ENCODE data around the gene MYCBP2.
"Not testable (repeated sequence)": the region's sequence is repeated elsewhere in the genome, so short reads cannot be mapped to it uniquely, and the experiment has no call there.

Gene MYCBP2

DNA sequence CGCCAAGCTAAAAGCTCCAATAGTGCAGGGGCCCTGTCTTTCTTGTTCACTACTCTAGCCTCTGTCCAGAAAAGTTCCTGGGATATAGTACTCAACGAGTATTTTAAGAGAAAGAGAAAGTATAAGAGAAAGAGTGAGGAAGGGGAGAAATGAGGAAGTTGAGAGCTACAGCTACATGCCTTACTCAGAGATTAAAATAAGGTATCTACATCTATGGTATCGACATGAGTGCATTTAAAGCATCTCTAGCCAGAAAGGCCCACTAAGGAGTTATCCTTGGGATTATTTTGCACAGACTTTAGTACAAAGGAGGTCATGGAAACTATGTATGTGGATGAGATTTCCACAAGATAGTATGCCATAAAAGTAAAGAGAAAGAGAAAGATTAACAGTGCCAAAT lies 28.5 kb downstream of the MYCBP2 start:
- DNase-seq = no peak

GRCh38 chr13:77291774-77292173 lies 35.1 kb downstream of the MYCBP2 start:
- no peak for DNase-seq

DNA sequence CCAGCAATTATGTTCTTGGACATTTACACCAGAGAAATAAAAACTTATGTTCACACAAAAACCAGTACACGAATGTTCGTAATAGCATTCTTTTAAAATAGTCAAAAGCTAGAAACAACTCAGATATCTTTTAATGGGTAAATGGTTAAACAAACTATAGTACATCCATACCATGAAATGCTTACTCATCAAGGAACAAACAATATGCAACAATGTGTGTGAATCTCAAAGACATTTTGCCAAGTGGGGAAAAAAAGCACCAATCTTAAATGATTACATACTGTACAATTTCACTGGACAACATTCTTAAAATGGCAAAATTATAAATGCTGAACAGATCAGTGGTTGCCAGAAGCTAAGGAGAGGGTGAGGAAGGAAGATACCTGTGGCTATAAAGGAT lies 36.6 kb downstream of the MYCBP2 start:
- DNase-seq = no peak

DNA sequence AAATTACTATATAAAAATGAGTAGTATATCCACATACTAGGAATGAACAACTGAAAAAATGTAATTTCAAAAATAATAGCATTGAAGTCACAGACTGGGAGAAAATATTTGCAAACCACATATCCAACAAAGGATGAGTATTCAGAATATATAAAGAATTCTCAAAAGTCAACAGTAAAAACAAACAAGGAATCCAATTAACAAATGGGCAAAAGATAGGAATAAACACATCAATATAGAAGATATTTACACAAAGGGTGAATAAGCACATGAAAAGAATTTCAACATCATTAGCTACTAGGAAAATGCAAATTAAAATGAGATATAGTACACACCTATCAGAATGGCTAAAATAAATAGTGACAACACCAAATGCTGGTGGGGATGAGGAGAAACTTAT lies 37.0 kb downstream of the MYCBP2 start:
- no peak for DNase-seq

DNA sequence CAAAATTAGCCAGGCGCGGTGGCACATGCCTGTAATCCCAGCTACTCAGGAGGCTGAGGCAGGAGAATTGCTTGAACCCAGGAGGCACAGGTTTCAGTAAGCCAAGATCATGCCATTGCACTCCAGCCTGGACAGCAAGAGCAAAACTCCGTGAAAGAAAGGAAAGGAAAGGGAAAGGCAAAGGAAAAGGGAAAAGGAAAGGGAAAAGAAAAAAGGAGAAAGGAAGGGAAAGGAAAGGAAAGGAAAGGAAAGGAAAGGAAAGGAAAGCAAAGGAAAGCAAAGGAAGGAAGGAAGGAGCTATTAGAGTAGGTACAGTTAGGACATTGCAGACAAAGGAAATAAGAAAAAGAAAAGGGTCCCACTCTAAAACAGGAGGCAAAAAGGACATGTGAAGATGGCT lies 41.3 kb downstream of the MYCBP2 start:
- DNase-seq = not testable (repeated sequence)

DNA sequence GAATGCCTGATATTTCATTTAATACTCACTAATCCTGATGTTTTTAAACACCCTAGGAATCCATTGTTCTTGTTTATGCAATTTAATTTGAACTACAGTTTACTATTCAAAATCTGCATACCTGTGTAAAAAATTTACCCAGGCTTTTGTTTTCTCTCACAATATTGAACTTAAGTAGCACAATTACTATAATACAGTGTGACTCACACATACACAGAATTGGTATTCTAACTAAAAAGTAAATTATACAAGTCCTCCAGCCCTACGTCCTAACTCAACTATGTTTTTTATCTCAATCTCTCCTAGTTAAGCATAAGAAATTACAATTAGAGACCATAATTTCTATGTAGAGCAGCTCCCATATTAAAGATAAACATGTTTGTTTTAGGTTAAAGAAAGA lies 41.8 kb downstream of the MYCBP2 start:
- DNase-seq = no peak

GRCh38 chr13:77274126-77274525 lies 52.8 kb downstream of the MYCBP2 start:
- DNase-seq = no peak

- no peak for DNase-seq
These were observed 57.8 kb downstream of the MYCBP2 start for GRCh38 chr13:77269141-77269540.

DNA sequence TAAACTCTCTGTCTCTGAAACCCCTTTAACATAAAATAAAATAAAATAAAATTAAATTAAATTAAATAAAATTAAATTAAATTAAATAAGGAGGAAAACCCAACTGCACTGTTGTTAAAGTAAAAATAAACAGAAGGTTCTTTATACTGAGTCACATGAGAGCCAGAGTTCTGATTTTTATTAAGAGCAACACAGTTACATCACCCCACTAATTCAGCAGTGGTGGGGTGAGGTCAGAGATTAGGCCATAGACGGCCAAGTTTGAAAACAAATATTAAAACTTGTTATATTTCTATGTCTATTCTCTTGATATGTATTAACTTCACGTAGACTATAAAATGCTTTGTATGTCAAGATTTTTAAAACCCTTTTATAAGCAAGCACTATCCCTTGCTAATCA lies 59.5 kb downstream of the MYCBP2 start:
- DNase-seq = no peak

- DNase-seq = no peak
These were observed 61.6 kb downstream of the MYCBP2 start for GRCh38 chr13:77265336-77265735.

DNA sequence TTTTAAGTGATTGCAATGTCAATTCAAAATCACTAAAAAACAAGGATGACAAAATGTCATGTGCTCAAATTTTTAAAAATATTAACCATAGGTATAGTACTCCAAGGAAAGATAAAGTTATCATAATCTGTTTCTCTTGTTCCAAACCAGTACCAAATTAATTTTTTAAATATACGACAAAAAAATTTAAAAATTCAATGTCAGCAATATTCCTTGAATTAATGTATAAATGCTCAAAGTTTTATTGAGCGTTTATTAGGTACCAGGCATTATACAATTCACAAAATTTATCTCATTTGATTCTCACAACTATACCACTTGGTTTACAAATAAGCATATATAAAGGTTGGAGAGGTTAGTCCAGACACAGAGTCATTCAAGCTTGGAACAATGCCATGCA lies 64.7 kb downstream of the MYCBP2 start:
- no peak for DNase-seq

DNA sequence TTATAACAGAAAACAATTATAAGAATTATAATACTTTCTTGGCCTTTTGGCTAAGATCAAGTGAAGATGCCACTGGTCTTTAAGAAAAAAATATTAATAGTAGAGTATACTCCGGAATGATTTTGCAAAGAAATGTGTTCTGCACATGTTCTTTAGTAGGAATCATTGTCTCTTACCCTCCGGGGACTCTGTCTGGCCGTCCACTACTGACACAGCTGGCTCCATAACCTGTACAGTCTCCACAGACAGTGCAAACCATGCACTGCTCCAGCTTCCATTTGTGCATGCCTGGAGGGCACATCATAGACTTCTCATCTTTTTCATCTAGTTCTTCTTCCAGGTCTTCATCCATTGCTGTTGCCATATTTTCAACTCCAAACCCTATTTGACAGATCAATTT lies 75.9 kb downstream of the MYCBP2 start:
- no peak for DNase-seq

- not testable (repeated sequence) for DNase-seq
These were observed 81.7 kb downstream of the MYCBP2 start for GRCh38 chr13:77245224-77245623.

DNA sequence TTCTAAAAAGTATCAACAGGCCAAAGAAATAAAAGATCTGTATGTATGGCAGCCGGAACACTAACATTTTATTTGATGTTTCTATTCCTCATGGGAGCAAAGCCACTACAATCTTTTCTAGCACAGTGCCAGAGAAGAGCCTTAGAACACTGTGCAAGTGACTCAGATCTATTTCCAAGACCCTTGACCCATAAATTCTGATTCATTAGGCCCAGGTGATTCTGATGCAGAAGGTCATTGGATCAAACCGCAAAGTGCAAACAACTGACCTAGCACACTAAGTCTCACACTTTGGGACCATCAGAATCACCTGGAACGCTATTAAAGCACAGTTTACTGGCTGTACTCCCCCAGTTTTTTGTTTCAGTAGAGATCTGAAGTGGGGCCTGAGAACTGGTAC lies 87.6 kb downstream of the MYCBP2 start:
- no peak for DNase-seq

DNA sequence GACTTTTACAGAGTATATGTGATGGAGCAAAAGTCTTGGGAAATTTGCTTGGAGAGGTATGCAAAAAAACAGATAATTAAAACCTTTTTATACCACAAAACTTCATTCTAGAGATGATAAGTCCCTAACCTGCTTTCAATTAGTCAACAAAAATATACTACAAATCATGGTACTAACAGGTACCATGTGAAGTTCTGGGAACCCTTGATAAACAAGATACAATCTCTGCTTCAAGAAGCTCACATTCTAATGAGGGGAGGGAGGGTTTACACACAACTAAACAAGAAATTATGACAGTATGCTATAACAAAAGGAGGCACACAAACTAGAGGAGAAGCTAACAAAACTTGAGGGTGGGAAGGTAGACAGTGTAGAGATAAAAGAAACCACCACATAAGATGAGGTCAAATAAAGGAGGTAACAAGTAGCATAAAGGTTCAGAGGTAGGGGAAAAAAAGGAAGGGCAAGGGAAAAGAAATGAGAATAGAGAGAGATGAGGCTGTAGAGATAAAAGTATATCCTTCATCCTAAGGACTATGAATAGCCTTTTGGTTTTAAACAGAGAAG lies 91.4 kb downstream of the MYCBP2 start:
- no peak for DNase-seq

DNA sequence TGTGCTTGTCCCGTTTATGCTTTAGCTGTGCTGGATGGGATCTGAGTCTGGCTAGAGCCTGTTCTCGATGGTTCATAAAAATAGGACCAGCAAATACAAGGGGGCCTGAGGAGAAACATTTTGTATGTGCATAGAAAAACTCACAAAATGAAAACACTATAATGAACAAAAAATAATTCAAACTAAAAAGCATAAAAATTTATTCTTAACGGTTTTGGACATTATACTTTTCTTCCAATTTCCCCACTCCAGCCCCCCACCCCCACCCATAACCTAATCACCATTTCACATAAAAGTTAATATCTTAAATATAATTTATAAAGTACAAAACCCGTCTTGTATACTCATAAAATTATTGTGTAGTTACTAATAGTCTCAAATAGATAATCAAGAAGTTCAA lies 93.7 kb downstream of the MYCBP2 start:
- DNase-seq = no peak

- no peak for DNase-seq
These were observed 96.3 kb downstream of the MYCBP2 start for GRCh38 chr13:77230560-77230959.

- DNase-seq = no peak
These were observed 100.9 kb downstream of the MYCBP2 start for GRCh38 chr13:77225946-77226345.

- DNase-seq = no peak
These were observed 104.0 kb downstream of the MYCBP2 start for GRCh38 chr13:77222909-77223308.

- no peak for DNase-seq
These were observed 104.7 kb downstream of the MYCBP2 start for GRCh38 chr13:77222000-77222690.

DNA sequence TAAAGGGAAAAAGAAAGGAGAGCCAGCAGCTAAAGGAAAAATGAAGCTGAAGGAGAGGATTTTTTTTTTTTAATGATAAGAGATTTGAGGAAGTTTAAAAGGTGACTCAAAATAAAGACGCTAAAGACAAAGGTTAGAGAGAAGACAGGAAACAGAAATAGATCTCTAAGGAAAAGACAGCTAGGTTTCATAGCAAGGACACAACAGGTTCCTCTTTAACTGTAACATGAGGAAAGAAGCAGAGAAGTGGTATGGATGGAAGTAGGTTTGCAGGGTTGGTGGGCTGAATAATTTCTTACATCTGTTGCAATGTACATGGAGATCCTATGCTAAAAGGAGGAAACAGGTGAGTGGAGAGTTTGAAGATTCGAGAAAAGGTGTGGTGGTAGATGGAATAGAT lies 107.5 kb downstream of the MYCBP2 start:
- DNase-seq = no peak

GRCh38 chr13:77218274-77218673 lies 108.6 kb downstream of the MYCBP2 start:
- no peak for DNase-seq

- no peak for DNase-seq
These were observed 111.4 kb downstream of the MYCBP2 start for GRCh38 chr13:77215543-77215942.

GRCh38 chr13:77213644-77214043 lies 113.2 kb downstream of the MYCBP2 start:
- no peak for DNase-seq

- DNase-seq = no peak
These were observed 119.0 kb downstream of the MYCBP2 start for GRCh38 chr13:77207943-77208342.
